ENCODE results near the gene BORCS8. TPM values are rescaled to one million over a fixed set of nuclear protein-coding genes. Genes with fewer than 3 reads are reported as not detected.
"Not testable (repeated sequence)": the region's sequence is repeated elsewhere in the genome, so short reads cannot be mapped to it uniquely, and the experiment has no call there.

BORCS8 gene
- total RNA-seq, 1 experiment from 2014 or later, result 19.3 TPM

DNA sequence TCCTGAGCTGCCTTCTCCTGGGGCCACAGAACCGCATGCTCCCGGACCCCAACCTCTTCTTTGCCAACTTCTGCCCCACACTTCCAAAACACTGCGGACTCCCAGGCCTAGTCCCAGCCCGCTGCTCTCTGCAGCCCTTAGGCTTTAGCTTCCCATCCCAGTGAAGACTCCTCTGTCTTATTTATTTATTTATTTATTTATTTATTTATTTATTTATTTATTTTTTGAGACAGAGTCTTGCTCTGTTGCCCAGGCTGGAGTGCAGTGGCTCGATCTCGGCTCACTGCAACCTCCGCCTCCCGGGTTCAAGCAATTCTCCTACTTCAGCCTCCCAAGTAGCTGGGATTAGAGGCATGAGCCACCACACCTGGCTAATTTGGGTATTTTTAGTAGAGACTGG is 43.4 kb downstream of the BORCS8 start:
- DNase-seq (ENCODE audit: low spot score), result not testable (repeated sequence)

DNA sequence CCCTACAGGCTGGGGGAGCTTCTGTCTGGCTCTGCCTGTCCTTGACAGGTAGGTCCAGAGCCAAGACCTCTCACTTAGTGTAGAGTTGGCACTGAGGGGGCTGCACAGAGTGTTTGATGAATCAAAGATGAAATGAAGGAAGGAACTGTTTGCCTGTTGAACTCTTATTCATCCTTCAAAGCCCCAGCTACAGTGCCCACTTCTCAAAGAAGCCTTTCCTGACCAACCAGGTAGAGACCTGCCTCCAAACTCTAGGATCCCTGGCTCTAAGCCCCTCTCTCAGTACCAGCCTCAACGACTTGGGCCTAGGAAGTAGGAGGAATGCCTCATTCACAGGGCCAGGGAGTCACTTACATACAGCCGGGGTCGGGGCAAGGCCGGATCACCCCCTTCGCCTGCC is 44.6 kb downstream of the BORCS8 start:
- DNase-seq (ENCODE audit: low spot score), result no peak

DNA sequence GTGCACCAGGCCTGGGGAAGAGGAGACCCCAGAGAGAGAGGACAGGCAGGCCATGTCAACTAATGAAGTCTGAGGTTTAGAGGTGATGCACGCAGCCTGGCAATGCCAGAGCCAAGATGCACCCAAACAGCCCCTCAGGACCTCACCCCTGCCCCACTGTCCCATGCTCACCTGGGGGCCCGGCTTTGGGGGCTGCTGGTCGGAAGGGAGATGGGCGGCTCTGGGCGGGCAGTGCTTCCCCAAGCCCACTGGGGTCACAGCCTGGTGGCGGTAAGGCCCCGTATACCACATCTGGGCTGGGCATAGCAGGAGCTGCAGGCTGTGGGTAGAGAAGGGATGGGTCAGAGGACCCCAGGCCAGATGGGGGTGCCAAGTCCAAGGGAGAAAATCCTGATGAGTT is 45.1 kb downstream of the BORCS8 start:
- no peak for DNase-seq (ENCODE audit: low spot score)

DNA sequence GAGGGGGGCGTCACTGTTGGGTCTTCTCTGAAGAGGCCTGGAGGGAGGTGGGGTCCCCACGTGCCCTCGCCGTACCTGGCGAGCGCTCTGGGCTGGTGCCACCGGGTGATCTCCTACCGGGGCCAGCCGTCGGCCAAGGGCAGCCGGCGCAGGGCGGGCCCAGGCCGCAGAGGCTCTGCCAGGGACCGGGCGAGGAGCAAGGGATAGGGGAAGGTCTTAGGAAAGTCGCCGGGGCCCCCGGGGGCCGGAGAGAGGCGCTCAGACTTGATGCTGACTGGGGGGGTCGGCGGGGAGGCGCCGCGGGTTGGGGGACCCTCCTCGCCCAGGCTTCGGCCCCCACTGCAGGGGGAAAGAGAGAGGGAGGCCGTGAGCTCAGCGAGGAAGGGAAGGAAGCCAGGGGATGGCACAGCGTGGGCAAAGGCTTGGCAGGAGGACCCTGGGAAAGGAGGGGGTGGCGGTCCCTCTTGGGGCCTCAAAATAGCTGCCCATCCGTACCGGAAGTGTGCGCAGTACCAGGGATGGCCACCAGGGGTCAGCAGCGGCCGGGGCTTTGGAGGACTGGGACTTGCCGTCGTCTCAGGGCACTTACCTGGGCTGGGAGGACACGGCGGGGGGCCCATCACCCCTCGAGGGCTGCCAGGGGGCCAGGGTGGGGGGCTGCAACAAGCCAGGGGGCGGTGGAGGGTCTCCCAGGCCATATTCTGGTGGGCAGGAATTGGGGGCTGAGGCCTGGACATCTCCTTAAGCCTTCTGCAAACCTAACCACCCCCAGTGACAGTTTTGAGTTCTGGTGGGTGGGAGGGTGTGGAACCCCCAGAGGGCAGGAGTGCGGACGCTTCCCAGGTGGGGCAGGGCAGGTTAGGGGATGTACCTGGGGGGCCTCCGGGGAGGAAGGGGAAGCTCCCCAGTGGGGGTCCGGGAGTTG is 46.0 kb downstream of the BORCS8 start:
- DNase-seq (ENCODE audit: low spot score), result peak; percentile 53

DNA sequence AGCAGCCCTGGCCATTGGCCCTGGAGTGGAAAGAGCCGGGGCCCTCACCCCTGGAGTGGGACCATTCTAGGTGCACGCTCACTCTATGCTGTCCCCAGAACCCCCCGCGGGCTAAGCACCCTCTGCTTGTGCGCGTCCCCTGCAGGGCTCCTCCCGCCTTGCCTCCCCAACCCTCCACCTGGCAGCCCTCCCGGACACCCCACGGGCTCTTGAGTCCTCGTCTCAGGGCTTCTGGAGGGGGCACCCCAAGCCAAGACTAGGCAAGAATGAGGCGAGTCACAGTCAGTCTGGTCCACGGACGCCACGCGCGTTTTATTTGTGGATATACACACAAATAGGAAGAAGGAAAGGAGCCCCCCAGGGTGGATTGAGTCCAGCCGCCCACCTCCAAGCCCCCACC is 46.7 kb downstream of the BORCS8 start:
- no peak for DNase-seq (ENCODE audit: low spot score)

DNA sequence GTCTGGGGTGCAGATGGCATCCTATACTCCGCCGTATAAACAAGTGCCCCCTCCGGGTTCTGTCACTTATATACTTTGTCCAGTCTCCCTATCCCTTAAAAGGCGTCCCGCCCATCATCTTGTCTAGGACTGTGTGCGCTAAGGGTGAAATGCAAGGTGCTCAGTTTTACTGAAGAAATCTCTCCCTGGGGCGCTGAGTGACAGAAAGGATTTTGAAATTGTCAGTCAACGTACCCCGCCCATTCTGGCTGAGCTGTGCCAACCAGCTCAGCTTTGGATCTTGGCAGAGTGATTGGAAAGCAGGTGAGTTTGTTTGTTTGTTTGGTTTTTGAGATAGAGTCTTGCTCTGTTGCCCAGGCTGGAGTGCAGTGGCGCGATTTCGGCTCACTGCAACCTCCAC is 49.6 kb downstream of the BORCS8 start:
- DNase-seq (ENCODE audit: low spot score), result no peak

DNA sequence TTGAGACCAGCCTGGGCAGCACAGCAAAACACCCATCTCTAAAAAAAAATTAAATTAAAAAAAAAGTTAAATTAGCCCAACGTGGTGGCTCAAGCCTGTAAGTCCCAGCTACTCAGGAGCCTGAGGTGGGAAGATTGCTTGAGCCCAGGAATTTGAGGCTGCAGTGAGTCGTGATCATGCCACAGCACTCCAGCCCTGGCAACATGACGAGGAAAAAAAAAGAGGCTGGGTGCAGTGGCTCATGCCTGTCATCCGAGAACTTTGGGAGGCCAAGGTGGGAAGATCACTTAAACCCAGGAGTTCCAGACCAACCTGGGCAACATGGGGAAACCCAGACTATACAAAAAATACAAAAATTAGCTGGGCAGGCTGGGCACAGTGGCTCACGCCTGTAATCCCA is 51.5 kb downstream of the BORCS8 start:
- DNase-seq (ENCODE audit: low spot score), result no peak

DNA sequence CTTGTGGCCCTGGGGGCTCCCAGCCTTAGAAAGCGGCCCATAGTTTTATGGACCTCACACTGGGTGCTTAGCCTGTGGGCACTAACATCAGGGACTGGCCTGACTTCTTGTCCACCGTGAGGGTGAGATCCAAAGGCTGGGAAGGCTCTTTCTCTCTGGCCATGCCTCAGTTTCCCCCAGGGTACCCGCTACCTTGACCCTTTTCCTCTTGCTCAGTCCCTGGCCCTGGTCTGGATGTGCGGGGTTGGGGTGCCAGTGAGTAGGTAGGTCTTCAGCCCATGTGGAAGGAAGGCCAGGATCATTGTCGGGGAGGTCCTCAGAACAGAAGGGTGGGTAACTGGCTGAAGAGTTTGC is 52.1 kb downstream of the BORCS8 start:
- DNase-seq (ENCODE audit: low spot score), result no peak

DNA sequence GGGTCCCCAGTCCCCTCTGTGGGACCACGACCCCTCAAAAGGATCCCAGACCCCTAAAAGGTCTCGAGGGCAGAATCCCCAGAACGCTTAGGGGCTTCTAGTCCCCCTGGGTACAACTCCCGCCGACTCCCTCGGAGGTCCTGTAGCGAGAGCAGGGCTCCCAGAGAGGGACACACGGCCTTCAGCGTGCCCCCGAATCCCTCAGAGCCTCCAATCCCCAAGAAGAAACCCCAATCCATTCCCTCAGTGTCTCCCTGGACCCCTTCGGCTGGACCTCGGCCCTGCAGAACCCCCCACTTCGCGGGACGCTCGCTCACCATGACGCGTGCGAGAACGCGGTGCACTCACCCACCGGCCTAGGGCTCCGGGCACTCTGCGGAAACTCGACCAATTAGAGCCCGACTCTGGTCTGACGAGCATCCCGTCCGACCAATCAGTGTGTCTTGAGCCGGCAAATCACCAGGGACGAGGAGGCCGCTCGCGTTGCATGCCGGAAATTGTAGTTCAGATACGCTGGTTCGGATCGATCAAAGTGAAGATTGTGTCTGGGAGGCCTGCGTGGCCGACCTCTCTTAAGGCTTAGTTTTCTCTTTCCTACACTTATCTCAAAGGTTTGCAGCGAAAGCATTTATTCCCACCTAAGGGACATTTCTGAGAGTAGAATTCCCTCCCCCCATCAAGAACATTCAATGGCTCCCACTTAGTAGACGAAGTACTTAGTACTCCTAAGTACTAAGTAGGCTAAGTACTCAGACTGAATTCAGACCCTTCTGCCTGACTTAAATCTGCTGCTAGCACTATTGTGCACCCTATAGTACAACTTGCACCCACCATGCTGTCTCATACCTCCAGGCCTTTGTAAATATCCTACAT is 53.6 kb downstream of the BORCS8 start, which contains the start of gene TMEM161A:
Gene TMEM161A, minus strand, starts transcription at position 370 of the 873 bp plus-strand sequence. Its CDS starts 50 bp downstream, at position 320.
- DNase-seq (ENCODE audit: low spot score), result peak; percentile 99

DNA sequence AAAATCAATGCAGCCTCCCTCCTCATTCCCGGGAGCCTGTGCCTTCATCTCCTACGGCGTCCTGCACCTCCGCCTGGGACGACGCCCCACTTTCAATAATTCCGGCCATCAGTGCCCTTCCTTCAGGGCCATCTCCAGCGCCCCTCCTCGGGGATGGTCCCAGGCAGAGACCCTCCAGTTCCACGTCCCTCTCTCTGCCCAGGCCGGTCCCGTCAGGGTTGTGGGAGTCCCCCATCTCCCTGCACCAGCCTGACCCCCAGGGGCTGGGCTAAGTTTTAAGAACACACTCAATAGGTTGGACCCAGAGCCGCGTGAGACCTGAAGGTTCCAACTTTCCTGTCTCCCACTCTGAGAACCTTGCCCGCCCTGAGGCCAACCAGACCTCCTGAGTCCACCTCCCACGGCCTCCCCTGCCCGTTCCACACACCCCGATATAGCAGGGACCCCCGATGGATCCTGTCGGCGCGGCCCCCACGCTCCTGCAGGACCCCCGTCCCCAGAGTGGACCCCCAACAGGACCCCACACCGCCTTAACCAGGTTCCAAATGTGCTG is 54.3 kb downstream of the BORCS8 start:
- no peak for DNase-seq (ENCODE audit: low spot score)

DNA sequence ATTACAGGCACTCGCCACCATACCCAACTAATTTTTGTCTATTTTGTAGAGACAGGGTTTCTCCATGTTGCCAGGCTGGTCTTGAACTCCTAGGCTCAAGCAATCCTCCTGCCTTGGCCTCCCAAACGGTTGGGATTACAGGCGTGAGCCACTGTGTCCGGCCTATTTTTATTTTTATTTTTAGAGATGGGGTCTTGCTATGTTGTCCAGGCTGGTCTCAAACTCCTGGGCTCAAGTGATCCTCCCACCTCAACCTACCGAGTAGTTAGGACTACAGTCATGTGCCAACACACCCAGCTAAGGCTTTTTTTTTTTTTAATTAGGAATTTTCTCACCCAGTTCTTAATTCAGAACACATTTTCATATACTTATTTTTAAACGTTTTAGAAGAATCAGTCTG is 56.2 kb downstream of the BORCS8 start:
- not testable (repeated sequence) for DNase-seq (ENCODE audit: low spot score)

DNA sequence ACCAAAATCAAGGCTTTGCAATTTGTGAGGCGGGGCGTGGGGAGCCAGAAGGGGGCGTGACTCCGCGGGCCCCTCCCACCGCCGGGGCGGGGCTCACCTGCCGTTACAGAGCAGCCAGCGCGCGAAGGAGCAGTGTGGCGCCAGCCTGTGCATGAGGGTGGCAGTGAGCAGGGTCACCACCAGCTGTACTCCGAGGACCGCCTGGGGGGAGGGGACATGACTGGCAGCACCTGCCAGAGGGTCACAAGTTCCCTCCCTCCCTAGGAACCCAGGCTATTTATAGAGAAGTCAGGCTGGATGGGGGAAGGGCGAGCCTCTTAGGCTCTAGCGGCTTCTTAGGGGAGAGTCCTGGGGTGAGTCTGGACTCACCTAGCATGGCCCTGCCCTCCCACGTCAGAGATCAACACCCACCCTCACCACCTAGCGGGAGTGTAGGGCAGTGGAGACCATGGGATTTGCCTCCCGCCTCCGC is 57.2 kb downstream of the BORCS8 start:
- DNase-seq (ENCODE audit: low spot score), result no peak

DNA sequence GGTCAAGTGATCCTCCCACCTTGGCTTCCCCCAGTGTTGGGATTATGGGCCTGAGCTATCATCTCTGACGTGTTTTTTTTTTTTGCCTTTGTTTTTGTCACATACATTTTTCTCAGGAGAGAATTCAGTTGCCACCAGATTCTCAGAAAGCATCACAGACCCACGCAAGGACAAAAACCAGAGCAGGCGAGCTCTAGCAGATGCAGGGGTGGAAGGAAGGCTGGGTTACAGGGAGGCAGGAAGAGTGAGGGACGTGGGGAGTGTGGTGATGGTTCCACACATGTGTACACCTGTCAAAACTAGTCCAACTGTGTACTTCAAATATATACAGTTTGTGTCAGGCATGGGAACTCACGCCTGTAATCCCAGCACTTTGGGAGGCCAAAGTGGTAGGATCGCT is 58.0 kb downstream of the BORCS8 start:
- no peak for DNase-seq (ENCODE audit: low spot score)

DNA sequence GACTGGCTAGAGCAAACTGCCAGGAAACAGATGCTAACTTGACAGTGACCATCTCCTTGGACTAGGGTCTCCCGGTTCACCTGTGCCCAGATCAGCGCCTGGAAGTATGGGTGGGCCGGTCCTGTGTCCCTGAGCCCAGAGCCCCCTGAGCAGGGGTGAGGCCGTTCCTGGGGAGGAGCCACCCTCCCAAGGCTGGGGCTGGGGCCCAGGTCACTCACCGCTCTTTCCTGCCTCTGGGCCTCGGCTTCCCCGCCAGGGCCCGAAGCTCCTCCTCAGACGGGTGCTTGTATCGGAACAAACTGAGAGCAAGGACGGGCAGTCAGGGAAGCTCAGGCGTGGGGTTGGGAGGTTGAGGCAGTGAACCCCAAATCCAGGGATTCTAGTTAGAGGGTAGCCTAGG is 59.0 kb downstream of the BORCS8 start:
- DNase-seq (ENCODE audit: low spot score), result no peak

DNA sequence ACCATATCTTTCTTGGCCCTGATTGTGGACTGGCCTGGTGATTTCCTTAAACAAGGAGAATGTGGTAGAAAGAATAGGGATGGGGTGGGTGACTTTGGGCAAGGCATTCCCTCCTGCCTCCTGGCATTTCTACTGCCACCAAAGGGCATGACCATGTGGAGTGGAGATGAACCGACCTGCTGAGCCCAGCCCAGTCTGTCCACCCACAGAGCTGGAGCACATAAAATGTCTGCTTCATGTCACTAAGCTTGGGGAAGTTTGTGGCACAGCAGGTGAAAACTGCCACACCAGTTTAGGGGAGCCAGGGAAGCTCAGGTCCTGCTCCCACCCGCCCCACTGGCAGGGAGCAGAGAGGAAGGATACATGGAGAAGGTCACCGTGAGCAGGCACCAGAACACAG is 60.0 kb downstream of the BORCS8 start:
- no peak for DNase-seq (ENCODE audit: low spot score)

Other genes with a start within 250 kb of the BORCS8 start
- gene SUGP2, start 158.6 kb downstream of the BORCS8 start, total RNA-seq (2014; rRNA removed; shearing (Covaris generic)), result 21.7 and 25.2 TPM in 2 replicates
- gene ARMC6, start 158.5 kb downstream of the BORCS8 start, total RNA-seq (2014; rRNA removed; shearing (Covaris generic)), result 57.7 and 62.0 TPM in 2 replicates
- gene SLC25A42, start 128.2 kb downstream of the BORCS8 start, total RNA-seq (2014; rRNA removed; shearing (Covaris generic)), result 4.2 and 6.3 TPM in 2 replicates
- 21.8 and 26.2 TPM in 2 replicates for gene TMEM161A, start 53.7 kb downstream of the BORCS8 start, total RNA-seq (2014; rRNA removed; shearing (Covaris generic))
- 0.27 TPM in 1 of 2 replicates, not detected in the other for gene MEF2B, start 21.9 kb downstream of the BORCS8 start, total RNA-seq (2014; rRNA removed; shearing (Covaris generic))
- 106 and 111 TPM in 2 replicates for gene RFXANK, start 106 bp upstream of the BORCS8 start, total RNA-seq (2014; rRNA removed; shearing (Covaris generic))
- 48.1 and 50.5 TPM in 2 replicates for gene NR2C2AP, start 11.3 kb upstream of the BORCS8 start, total RNA-seq (2014; rRNA removed; shearing (Covaris generic))
- not detected in 2 replicates for gene NCAN, start 19.8 kb upstream of the BORCS8 start, total RNA-seq (2014; rRNA removed; shearing (Covaris generic))
- not detected in 2 replicates for gene TM6SF2, start 81.1 kb upstream of the BORCS8 start, total RNA-seq (2014; rRNA removed; shearing (Covaris generic))
- gene SUGP1, start 128.4 kb upstream of the BORCS8 start, total RNA-seq (2014; rRNA removed; shearing (Covaris generic)), result 26.1 and 28.8 TPM in 2 replicates
- gene MAU2, start 128.7 kb upstream of the BORCS8 start, total RNA-seq (2014; rRNA removed; shearing (Covaris generic)), result 12.8 and 16.1 TPM in 2 replicates
- 10.9 and 30.5 TPM in 2 replicates for gene GATAD2A, start 213.5 kb upstream of the BORCS8 start, total RNA-seq (2014; rRNA removed; shearing (Covaris generic))

Data from H4 (cell line).